GM21619 (cell line): ENCODE measurements around the gene TEF.
"Not testable (repeated sequence)": the region's sequence is repeated elsewhere in the genome, so short reads cannot be mapped to it uniquely, and the experiment has no call there.

Experiments used
- ATAC-seq: cut with Tn5 transposase; IDR thresholded peaks from one replicate; pipeline ENCODE4 v1.9.1; 2021; ENCODE audit not compliant: unreplicated experiment

The TEF gene

DNA sequence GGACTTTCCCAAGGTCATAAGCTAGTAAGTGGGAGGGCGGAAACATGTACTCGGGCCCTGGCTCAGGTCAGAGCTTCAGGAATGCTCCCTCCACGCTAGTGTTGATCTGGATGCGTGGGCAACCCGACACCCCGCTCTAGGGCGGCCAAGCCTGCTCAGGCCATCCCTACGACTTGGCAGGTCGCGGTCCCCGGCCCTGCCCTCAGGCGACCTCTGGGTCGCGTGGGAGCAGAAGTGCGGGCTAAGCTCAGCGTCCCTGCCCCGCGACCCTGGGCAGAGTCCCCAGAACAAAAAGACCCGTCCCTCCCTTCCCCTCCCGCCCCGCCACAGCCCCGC lies 781 bp upstream of the TEF start:
- ATAC-seq, result peak; percentile 15

- peak; percentile 20 for ATAC-seq
Observed at GRCh38 chr22:41382098-41382578, 396 bp downstream of the TEF start.

DNA sequence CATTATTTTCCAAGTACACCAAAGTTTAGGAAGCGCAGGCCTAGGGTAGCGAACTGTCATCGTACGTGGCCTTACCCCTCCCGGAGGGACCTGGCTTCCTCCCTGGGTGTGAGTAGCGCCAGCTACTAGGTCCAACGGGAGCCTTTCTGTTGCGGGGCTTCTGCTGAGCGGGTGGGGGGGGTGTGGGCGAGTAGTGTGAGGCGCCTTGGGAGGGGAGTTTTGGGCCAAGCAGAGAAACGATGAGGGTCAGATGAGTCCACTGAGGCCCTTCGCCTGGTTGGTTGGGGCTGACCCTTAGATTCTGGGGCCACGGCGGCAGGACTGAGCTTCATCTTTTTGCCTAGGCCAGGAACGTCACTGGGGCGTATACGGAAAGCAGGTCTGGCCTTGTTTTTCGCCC lies 868 bp downstream of the TEF start:
- no peak for ATAC-seq

- ATAC-seq, result no peak
Observed at GRCh38 chr22:41383085-41383484, 1.3 kb downstream of the TEF start.

GRCh38 chr22:41384128-41384527 lies 2.4 kb downstream of the TEF start:
- no peak for ATAC-seq

DNA sequence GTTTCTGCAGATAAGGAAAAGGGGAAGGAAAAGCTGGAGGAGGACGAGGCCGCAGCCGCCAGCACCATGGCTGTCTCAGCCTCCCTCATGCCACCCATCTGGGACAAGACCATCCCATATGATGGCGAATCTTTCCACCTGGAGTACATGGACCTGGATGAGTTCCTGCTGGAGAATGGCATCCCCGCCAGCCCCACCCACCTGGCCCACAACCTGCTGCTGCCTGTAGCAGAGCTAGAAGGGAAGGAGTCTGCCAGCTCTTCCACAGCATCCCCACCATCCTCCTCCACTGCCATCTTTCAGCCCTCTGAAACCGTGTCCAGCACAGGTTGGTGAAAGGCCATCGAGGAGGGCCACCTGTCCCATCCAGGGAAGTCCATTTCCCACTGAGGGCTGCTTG lies 5.6 kb downstream of the TEF start:
- ATAC-seq, result no peak

DNA sequence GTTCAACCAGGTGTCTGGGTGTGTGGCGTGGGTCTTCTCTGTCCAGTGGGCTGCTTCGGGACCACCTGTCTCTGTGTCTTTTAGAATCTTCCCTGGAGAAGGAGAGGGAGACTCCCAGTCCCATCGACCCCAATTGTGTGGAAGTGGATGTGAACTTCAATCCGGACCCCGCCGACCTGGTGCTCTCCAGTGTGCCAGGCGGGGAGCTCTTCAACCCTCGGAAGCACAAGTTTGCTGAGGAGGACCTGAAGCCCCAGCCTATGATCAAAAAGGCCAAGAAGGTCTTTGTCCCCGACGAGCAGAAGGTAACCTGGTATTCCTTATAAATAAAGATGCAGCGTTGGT lies 12.2 kb downstream of the TEF start:
- ATAC-seq, result no peak

DNA sequence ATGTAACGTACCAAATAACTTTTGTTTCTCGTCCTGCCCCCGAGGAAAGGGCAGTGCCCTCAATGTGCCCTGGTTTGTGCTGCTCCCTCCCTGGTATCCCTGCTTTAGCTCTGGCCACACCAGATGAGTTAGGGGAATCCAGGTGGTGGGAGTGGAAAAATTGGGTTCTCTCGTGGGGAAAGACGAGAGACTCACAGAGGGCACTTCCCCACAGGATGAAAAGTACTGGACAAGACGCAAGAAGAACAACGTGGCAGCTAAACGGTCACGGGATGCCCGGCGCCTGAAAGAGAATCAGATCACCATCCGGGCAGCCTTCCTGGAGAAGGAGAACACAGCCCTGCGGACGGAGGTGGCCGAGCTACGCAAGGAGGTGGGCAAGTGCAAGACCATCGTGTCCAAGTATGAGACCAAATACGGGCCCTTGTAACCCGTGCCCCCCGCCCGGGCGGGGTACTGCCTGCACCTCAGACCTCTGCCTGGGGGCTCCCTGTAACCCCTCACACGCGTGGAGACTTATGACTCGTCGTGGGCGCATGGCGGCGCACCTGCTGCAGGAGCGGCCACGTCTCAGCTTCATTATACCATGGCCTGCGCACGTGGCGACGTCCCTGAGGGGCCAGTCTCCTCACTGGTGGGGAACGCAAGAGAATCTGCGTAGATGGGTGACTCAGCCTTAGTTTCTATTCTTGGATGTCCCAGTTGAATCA lies 13.9 kb downstream of the TEF start:
- ATAC-seq, result no peak

DNA sequence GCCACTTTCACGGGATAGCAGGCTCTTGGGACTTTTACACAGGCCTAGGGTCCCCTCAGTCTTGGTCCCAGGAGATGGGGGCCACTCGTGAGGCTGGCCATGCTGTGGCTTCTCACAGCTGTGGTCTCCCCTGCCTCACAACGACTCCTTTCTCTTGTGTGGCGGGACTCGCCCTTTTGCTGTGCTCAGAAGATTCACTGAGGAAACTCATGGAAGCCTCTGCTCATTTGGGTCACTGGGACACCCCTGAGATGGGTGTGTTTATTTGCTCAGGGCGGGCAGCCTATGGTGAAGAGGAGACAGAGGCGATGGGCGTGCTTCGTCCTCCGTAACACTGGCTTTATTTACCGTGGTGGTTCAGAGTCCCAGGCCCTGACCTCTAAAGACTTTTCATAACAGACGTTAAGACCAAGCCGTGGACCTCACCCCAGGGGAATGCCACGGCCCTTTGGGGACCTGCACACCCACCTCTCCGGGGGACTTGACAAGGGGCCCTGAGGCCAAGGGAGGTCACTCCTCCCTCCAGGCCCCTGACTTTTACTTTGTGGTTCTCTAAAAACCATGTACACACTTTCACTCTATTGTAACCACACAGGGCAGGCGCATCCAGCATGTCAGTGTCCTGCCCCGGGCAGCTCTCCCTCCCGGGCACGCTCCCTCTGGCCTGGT lies 15.5 kb downstream of the TEF start:
- no peak for ATAC-seq

DNA sequence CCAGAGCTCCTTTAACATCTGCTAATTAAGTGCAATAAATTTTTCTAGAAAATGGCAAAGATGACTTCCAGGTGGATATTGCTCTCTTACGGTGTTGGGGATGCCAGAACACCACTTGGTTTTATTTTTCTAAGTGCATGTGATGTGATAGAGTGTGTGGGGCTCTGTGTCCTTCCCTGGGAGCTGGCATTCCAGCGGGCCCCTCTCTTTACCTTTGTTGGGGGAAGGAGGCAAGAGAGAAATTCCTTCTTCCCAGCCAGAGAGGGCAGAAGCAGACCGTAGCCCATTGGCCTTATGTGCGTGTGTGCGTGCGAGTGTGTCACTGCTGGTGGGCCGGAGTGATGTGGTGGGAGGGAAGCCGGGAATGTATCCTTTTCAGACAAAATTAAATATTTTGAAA lies 17.2 kb downstream of the TEF start:
- no peak for ATAC-seq

GRCh38 chr22:41401781-41402648 lies 20.3 kb downstream of the TEF start:
- ATAC-seq, result no peak

GRCh38 chr22:41402851-41403250 lies 21.1 kb downstream of the TEF start:
- not testable (repeated sequence) for ATAC-seq

DNA sequence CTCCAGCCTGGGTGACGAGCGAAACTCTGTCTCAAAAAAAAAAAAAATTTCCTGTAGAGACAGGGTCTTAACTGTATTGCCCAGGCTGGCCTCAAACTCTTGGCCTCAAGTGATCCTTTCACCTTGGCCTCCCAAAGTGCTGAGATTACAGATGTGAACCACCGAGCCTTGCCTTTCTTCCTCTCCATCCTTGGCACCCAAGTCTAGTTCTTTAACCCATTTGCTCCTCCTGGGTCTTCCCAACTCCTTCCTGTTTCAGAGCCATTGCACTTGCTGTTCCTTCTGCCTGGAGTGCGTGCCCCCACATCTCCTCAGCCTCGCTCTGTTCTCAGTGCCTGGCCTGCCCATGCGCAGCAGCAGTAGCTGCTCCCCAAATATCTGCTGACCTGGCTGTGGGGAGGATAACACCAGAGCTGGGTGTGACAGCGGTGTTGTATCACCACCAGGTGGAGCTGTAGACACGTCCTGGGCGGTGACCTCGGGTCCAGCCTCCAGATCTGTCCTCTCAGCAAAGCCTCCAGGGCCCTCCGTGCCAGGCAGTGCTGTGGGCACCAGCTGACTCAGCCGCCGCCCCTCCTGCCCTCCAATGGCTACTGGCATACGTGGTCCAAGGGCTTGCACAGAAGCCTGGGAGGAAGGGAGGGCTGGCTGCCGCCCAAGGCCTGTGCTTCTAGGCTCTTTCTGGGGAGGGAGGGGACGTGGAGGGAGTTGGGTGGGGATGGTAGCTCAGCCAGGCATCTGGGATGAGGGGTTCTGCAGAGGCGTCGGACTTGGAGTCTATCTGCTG lies 22.0 kb downstream of the TEF start:
- no peak for ATAC-seq

DNA sequence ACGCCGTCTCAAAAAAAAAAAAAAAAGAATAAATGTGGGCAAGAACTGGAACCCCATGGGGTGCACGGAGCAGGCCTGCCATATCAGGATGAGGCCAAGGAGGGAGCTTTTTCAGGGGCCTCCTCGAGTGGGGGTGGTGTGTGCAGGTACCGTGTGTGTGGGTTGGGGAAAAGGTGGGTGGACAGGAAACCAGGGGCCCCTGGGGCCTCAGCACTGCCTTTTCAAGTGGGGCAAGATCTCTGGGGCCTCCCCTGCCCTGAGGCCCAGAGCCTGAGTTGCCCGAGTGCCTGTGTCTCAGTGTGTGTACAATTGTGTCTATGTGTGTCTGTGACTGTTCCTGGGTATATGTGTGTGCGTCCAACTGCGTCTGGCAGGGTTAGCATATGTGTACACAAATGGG lies 23.8 kb downstream of the TEF start:
- no peak for ATAC-seq

DNA sequence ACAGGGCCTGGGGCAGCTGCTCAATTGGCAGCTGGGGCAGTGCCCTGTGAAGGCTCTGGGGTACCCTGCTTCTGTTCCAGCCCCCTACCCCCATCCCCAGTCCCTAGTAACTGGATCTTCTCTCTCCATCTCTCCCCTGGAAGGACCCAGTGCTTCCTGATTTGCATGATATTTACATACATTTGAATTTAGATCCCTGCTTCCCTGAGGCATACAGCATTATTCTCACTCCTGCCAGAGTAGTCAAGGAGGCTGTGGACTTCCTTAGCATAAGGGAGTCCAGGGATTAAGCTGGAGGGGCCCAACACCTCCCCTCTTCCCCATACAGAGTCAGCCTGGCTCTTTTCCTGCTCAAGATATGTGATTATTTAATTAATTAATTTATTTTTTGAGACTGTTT lies 24.7 kb downstream of the TEF start:
- ATAC-seq, result no peak

DNA sequence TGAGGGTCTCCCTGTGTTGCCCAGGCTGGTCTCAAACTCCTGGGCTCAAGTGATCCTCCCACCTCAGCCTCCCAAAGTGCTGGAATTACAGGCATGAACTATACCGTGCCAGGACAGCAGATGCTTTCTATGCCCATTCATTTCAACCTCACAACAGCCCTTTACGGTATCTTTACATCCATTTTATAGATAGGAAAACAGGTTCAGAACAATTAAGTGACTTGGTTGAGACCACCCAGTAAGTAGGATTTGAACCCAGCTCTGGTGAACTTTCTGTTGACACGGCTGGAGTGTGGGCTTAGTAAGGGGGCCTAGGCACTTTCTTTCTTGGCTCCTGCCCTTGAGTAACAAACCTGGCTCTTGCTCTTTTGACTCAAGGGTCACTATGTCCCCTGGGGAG lies 25.7 kb downstream of the TEF start:
- ATAC-seq, result no peak

DNA sequence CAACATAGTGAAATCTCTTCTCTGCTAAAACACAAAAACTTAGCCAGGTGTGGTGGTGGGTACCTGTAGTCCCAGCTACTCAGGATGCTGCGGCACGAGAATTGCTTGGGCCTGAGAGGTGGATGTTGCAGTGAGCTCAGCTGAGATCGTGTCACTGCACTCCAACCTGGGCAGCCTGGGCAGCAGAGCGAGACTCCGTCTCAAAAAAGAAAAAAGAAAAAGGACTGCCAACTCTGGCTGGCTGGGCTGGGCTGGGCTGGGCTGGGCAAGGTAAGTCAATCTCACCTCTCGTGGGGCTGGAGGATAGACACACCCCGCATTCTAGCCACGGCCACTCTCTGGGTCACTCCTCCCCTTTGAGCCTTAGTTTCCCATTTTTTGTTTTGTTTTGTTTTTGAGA lies 26.9 kb downstream of the TEF start:
- no peak for ATAC-seq

GRCh38 chr22:41410311-41410751 lies 28.6 kb downstream of the TEF start:
- no peak for ATAC-seq

DNA sequence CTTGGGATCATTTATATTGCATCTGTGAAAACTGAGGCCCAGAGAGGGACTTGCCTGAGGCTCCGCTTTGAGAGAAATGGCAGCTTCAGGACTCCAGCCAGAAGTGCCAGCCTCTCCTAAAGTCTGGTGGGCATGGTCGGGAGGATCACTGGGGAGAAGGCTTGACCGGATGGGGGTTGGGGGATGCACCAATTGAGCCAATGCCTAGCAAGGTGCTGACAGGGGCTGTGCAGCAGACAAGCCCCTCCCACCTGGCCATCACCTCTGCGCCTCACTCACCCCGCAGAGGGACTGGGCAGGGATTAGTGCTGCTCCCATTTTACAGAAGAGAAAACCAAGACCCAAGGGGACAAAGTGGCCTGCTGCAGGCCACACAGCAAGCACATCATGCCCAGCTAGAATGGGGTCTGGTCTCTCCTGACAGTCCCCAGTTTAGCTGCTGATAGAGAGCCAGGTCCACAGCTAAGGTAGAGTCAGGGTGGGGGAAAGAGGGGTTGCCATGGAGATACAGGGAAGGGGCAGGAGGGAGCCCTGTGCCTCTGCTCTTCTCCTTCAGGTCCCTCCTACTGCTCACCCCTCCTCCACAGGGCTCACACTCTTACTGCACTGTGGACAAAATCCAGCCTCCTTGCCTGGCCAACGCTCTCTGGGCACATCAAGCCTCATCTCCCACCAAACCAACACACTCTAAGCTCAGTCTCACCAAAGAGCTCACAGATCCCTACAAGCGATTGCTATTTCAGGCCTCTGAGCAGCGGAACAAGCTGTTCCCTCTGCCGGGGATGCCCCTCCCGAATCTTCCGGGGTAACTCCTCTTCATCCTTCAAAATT lies 29.5 kb downstream of the TEF start:
- ATAC-seq, result no peak

- no peak for ATAC-seq
Observed at GRCh38 chr22:41415554-41415953, 33.8 kb downstream of the TEF start.
